GM12878 (cell line): Measurements from ENCODE around the gene KCNJ14. TPM values are rescaled to one million over a fixed set of nuclear protein-coding genes. Genes with fewer than 3 reads are reported as not detected.
A peak's percentile ranks its signal among the peaks of the same experiment; 100 is the strongest.

Source experiments
- ATAC-seq: fragments of 200-7000 bp; cut with Tn5 transposase; 3 replicates; pipeline ENCODE4 v1.9.1; 2020; ENCODE audit warnings: mild to moderate bottlenecking, moderate library complexity
- BruUV-seq: library from RNA; stranded (reverse); fragments of 400-500 nt; replicated peaks from 2 replicates; lab custom pipeline; 2021; lab: Mats Ljungman, UMichigan
- CTCF ChIA-PET: fragments of 300-600 bp; sonication (Branson Sonifier 250); formaldehyde crosslinking; extraction: SDS; loops from one replicate; lab custom pipeline; 2021; ENCODE audit warnings: inconsistent platforms; lab: Yijun Ruan, JAX
- POLR2A ChIA-PET: fragments of 350-600 bp; formaldehyde crosslinking; extraction: SDS; loops from one replicate; lab custom pipeline; 2021; ENCODE audit warnings: inconsistent platforms; lab: Charles Lee
- RAD21 ChIA-PET: fragments of 300-600 bp; sonication (Branson Sonifier 250); formaldehyde crosslinking; loops from one replicate; lab custom pipeline; 2023; ENCODE audit warnings: antibody characterized with exemption; ENCODE audit not compliant: unreplicated experiment; lab: Charles Lee
- SMC1A ChIA-PET: fragments of 300-600 bp; sonication (Branson Sonifier 250); formaldehyde crosslinking; loops from one replicate; lab custom pipeline; 2023; ENCODE audit not compliant: unreplicated experiment, uncharacterized antibody; lab: Charles Lee
- DNase-seq: peaks from one replicate; pipeline ENCODE4 v3.0.0-alpha.2; 2011; ENCODE audit warnings: low read depth, low spot score
- FAIRE-seq: peaks from 3 replicates; lab custom pipeline; 2011; peaks lifted over from hg19 to GRCh38; lab: Jason Lieb, UNC
- H2AFZ ChIP-seq: 2 replicates; pipeline ENCODE4 v1.6.0; 2011; ENCODE audit warnings: low read depth, low read length, control low read depth; ENCODE audit not compliant: control insufficient read depth
- H3K27ac ChIP-seq: 2 replicates; pipeline ENCODE4 v1.5.1; 2011; ENCODE audit warnings: control low read depth; ENCODE audit not compliant: control insufficient read depth, insufficient read depth
- H3K27me3 ChIP-seq, 2 experiments: replicated peaks in 1 of 2; 2 replicates each; pipeline versions ENCODE4 v1.6.0 to v1.6.1; 2011; ENCODE audit warnings: low read length in 1 of 2; ENCODE audit not compliant: control insufficient read depth in 2 of 2, insufficient read depth in 2 of 2
- H3K36me3 ChIP-seq, 2 experiments: 2 replicates each; pipeline ENCODE4 v1.5.1; 2011; ENCODE audit warnings: low read length in 1 of 2; ENCODE audit not compliant: control insufficient read depth in 2 of 2, insufficient read depth in 2 of 2
- H3K4me1 ChIP-seq: 2 replicates; pipeline ENCODE4 v1.6.1; 2011; ENCODE audit warnings: mild to moderate bottlenecking, low read length, moderate library complexity, mixed read lengths; ENCODE audit not compliant: control insufficient read depth, insufficient read depth
- H3K4me2 ChIP-seq: 2 replicates; pipeline ENCODE4 v1.6.0; 2011; ENCODE audit warnings: control low read depth; ENCODE audit not compliant: control insufficient read depth, insufficient read depth
- H3K4me3 ChIP-seq: fragments of 200-600 bp; sonication (generic); 2 replicates; pipeline ENCODE4 v1.5.1; 2016
- H3K79me2 ChIP-seq: 2 replicates; pipeline ENCODE4 v1.6.0; 2011; ENCODE audit warnings: low read length; ENCODE audit not compliant: control insufficient read depth, insufficient read depth
- H3K9ac ChIP-seq: 2 replicates; pipeline ENCODE4 v1.8.0; 2011; ENCODE audit warnings: low read length, control low read depth, mixed read lengths; ENCODE audit not compliant: control insufficient read depth, insufficient read depth
- H3K9me3 ChIP-seq: replicated peaks from 3 replicates; pipeline ENCODE4 v1.5.1; 2011; ENCODE audit warnings: mild to moderate bottlenecking, low read length; ENCODE audit not compliant: control insufficient read depth, insufficient read depth
- H4K20me1 ChIP-seq: 2 replicates; pipeline ENCODE4 v1.6.0; 2011; ENCODE audit not compliant: control insufficient read depth, insufficient read depth
- ATF2 ChIP-seq: IDR thresholded peaks from 2 replicates; pipeline ENCODE4 v1.6.1; 2012; ENCODE audit warnings: low read length, inconsistent platforms
- BCL3 ChIP-seq: IDR thresholded peaks from 2 replicates; pipeline ENCODE4 v1.6.1; 2011; ENCODE audit warnings: borderline replicate concordance, low read depth, mild to moderate bottlenecking, moderate library complexity, low read length; ENCODE audit not compliant: insufficient read depth, poor library complexity, severe bottlenecking
- EP300 ChIP-seq, 2 experiments: fragments of 150-350 bp in 1 of 2; IDR thresholded peaks; 2 replicates each; pipeline ENCODE4 v1.6.1; 2011 to 2012; ENCODE audit warnings: low read depth in 2 of 2, low read length in 2 of 2, borderline replicate concordance in 1 of 2, improper control_type of control experiment in 1 of 2, inconsistent platforms in 1 of 2; ENCODE audit not compliant: control insufficient read depth in 1 of 2
- GATAD2B ChIP-seq: fragments of 450-650 bp; conservative IDR thresholded peaks from 2 replicates; pipeline ENCODE4 v1.6.1; 2017; ENCODE audit warnings: low read depth, mild to moderate bottlenecking, moderate library complexity
- IKZF2 ChIP-seq, 2 experiments: fragments of 450-650 bp; IDR thresholded peaks; 2 replicates each; pipeline ENCODE4 v1.6.1; 2017; ENCODE audit warnings: mild to moderate bottlenecking in 2 of 2, moderate library complexity in 2 of 2
- IRF4 ChIP-seq: IDR thresholded peaks from 2 replicates; pipeline ENCODE4 v1.6.1; 2011; ENCODE audit warnings: low read depth, low read length
- IRF5 ChIP-seq: fragments of 450-650 bp; IDR thresholded peaks from 2 replicates; pipeline ENCODE4 v1.6.1; 2017; ENCODE audit warnings: borderline replicate concordance
- KLF5 ChIP-seq: fragments of 450-650 bp; IDR thresholded peaks from 2 replicates; pipeline ENCODE4 v1.6.1; 2014; ENCODE audit warnings: mild to moderate bottlenecking; ENCODE audit not compliant: partially characterized antibody
- NKRF ChIP-seq: fragments of 450-650 bp; conservative IDR thresholded peaks from 2 replicates; pipeline ENCODE4 v1.6.1; 2017; ENCODE audit warnings: mild to moderate bottlenecking, moderate library complexity
- NR2C2 ChIP-seq: IDR thresholded peaks from 2 replicates; pipeline ENCODE4 v1.6.1; 2011; ENCODE audit warnings: borderline replicate concordance, low read depth; ENCODE audit not compliant: control insufficient read depth, insufficient read length
- SMC3 ChIP-seq: IDR thresholded peaks from 2 replicates; pipeline ENCODE4 v1.6.1; 2011; ENCODE audit warnings: low read length, improper control_type of control experiment, borderline replicate concordance
- ZBTB33 ChIP-seq: fragments of 450-650 bp; IDR thresholded peaks from 2 replicates; pipeline ENCODE4 v1.6.1; 2017; ENCODE audit warnings: mild to moderate bottlenecking
- ZNF622 ChIP-seq: fragments of 450-650 bp; IDR thresholded peaks from 2 replicates; pipeline ENCODE4 v1.6.1; 2017; ENCODE audit warnings: mild to moderate bottlenecking, inconsistent platforms
- WGBS: methylation state at CpG from one replicate; pipeline ENCODE4 v1.1.6; 2016; ENCODE audit warnings: low lambda C conversion rate; ENCODE audit not compliant: insufficient replicate concordance, insufficient coverage; ENCODE audit errors: missing lambda C conversion rate; 5-methylcytosine and 5-hydroxymethylcytosine counted together
- in situ Hi-C: fragments of 300-500 bp; cut with MboI; formaldehyde crosslinking; loops from 9 replicates; pipeline ENCODE4 v1.14.3; 2018; ENCODE audit warnings: mixed read lengths
- intact Hi-C: fragments of 100-400 bp; cut with micrococcal nuclease; formaldehyde crosslinking; loops from one replicate; pipeline ENCODE4 v1.14.2; 2022; ENCODE audit not compliant: unreplicated experiment
- polyA plus RNA-seq, 11 experiments: library from polyadenylated mRNA; depleted of rRNA in 4 of 11; unstranded in 6 of 11; stranded (reverse) in 5 of 11; fragments of >200 nt; fragmentation: Nextera tagmentation in 4 of 11; fragmentation: Illumina TruSeq in 1 of 11; extraction: Ambion mirVana in 4 of 11; extraction: Trizol in 1 of 11; gene quantifications; 1 replicate in 1 of 11; 2 replicates in 10 of 11; pipeline versions ENCODE4 v1.2.1 to v1.2.3, GENCODE V29; 2011 to 2016; ENCODE audit warnings: inconsistent platforms in 2 of 11, missing spikeins in 2 of 11, low read depth in 1 of 11
- total RNA-seq, 4 experiments: library from RNA; depleted of rRNA in 3 of 4; stranded (reverse); fragments of >200 nt in 3 of 4; fragmentation: Illumina TruSeq in 1 of 4; extraction: Trizol in 1 of 4; gene quantifications; 2 replicates each; pipeline versions ENCODE4 v1.2.1 to v1.2.3, GENCODE V29; 2013 to 2021

KCNJ14 gene
- total and polyA plus RNA-seq, 10 of the 15 experiments (the other 5 are each of a cell fraction or from before 2014, with no cell fraction given): 0.24 to 1.4 (median 0.42) TPM

- BruUV-seq: no TSS peak
- H3K36me3 ChIP-seq: no peaks in the 10 kb centered on the region
- H3K27ac ChIP-seq: no peak overlapping the region
- ChIA-PET CTCF (interaction anchor here (0.7 to 6.0 kb wide), 29 partner anchors 9 to 175 kb away, joined by 3 to 155 read pairs (median 4); partner anchors contain the start of genes EMP3, KCNJ14, KDELR1 and RPL18), SMC1A (interaction anchor here (0.6 to 3.1 kb wide), 10 partner anchors 14 to 168 kb away, joined by 3 to 25 read pairs (median 3); partner anchors contain the start of genes KCNJ14, KDELR1, SYNGR4 and TMEM143), RAD21 (interaction anchor here (0.6 to 3.7 kb wide), 13 partner anchors 13 to 223 kb away, joined by 3 to 42 read pairs (median 3); no protein-coding TSS in a partner anchor), POLR2A (interaction anchor here (0.7 to 1.4 kb wide), 3 partner anchors 25 to 124 kb away, joined by 3 to 4 read pairs (median 3); no protein-coding TSS in a partner anchor)
- WGBS: 17% methylated on average over 19 of the region's 19 CpGs
- ATAC-seq: peak; percentile 81
- H3K9ac ChIP-seq: no peak overlapping the region
- peaks cover 20% of the 10 kb centered on the region for H3K4me1 ChIP-seq
- H3K9me3 ChIP-seq: no peaks in the 10 kb centered on the region
- no peaks in the 10 kb centered on the region for H3K79me2 ChIP-seq
- DNase-seq: no peak
- peaks cover 1 to 3% of the 10 kb centered on the region in 2 experiments; a peak in 2 of 4 replicates for H3K27me3 ChIP-seq
- peak; percentile 98 for FAIRE-seq
- H3K4me3 ChIP-seq: no peak overlapping the region
- H2AFZ ChIP-seq: no peak overlapping the region
- in situ Hi-C loops (no loop called here), intact Hi-C loops (loop anchor here (1.0 to 5.0 kb wide), 2 partner anchors 95 to 127 kb away; partner anchors contain the start of genes SYNGR4 and TMEM143)
- H3K4me2 ChIP-seq: peak overlapping the region; percentile 2; the same call in 1 of the 2 replicates
- H4K20me1 ChIP-seq: no peaks in the 10 kb centered on the region
- TF ChIP-seq IRF5 (no peak), NR2C2 (no peak), SMC3 (peak; percentile 74; the same call in 1 of the 2 replicates), ZBTB33 (no peak), IRF4 (peak; percentile 75), IKZF2 (IDR thresholded peaks at IDR 0.05) (peak; percentile 31 to 32; a peak in 2 of 4 replicates), KLF5 (no peak), ZNF622 (no peak), NKRF (no peak), ATF2 (no peak), EP300 (IDR thresholded peaks at IDR 0.05; ENCODE audit: borderline replicate concordance in 1 of 2, control insufficient read depth in 1 of 2, low read depth in 2 of 2, low read length in 2 of 2) (no peak), GATAD2B (no peak), BCL3 (no peak)
Measured at GRCh38 chr19:48489608-48490216, 34.3 kb downstream of the KCNJ14 start.
